ENCODE data around the gene HACD3. TPM values are rescaled to one million over a fixed set of nuclear protein-coding genes. Genes with fewer than 3 reads are reported as not detected.
"Not testable (repeated sequence)": the region's sequence is repeated elsewhere in the genome, so short reads cannot be mapped to it uniquely, and the experiment has no call there.

The HACD3 gene
- total RNA-seq, 1 experiment from 2014 or later: 133 TPM

DNA sequence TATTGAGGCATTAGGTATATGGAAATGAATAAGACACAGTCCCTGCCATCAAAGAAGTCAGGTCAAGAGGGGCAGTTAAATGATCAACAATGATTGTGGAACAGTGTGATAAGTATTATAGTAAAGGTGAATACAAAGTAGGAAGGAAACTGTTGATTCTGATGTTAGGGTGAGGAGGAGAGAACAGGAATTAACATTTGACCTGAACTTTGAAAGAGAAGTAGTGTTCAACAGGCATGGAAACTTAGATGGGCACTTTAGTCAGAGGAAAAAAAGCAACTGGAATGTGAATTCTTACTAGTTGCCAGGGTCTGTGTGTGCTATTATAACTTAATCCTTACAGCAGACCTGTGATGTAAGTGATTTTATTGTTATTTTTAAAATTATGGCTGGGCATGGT lies 17.6 kb downstream of the HACD3 start:
- no peak overlapping the region for H2BK15ac ChIP-seq (ENCODE audit: low read depth, low read length)
- peaks cover 9% of the 10 kb centered on the region for H3K79me1 ChIP-seq (ENCODE audit: insufficient read depth, low read depth, low read length, poor library complexity, severe bottlenecking)
- no peak overlapping the region for H4K8ac ChIP-seq (replicated peaks; ENCODE audit: insufficient read length, low read depth, low read length)
- DNase-seq: no peak
- TF ChIP-seq, protein P1, sequence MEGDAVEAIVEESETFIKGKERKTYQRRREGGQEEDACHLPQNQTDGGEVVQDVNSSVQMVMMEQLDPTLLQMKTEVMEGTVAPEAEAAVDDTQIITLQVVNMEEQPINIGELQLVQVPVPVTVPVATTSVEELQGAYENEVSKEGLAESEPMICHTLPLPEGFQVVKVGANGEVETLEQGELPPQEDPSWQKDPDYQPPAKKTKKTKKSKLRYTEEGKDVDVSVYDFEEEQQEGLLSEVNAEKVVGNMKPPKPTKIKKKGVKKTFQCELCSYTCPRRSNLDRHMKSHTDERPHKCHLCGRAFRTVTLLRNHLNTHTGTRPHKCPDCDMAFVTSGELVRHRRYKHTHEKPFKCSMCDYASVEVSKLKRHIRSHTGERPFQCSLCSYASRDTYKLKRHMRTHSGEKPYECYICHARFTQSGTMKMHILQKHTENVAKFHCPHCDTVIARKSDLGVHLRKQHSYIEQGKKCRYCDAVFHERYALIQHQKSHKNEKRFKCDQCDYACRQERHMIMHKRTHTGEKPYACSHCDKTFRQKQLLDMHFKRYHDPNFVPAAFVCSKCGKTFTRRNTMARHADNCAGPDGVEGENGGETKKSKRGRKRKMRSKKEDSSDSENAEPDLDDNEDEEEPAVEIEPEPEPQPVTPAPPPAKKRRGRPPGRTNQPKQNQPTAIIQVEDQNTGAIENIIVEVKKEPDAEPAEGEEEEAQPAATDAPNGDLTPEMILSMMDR (conservative IDR thresholded peaks at IDR 0.05): no peak
- H3K4ac ChIP-seq (ENCODE audit: low read depth, low read length): no peak overlapping the region
- H2AK5ac ChIP-seq (ENCODE audit: insufficient read length, low read length): no peak overlapping the region
- no peaks in the 10 kb centered on the region for H3K27me3 Mint-ChIP-seq (ENCODE audit: low read depth)
- no peak overlapping the region for H2BK5ac ChIP-seq (ENCODE audit: insufficient read length, low read length)
- no peak overlapping the region for H2BK20ac ChIP-seq (ENCODE audit: low read depth, low read length, poor library complexity, severe bottlenecking)
- H3K18ac ChIP-seq (ENCODE audit: insufficient read length, low read depth, low read length): no peak overlapping the region
- no peak overlapping the region for H2AFZ ChIP-seq (ENCODE audit: low read length)
- H3K9me3 Mint-ChIP-seq: no peaks in the 10 kb centered on the region; a peak in 1 of 5 replicates
- H3K4me3 Mint-ChIP-seq: no peak overlapping the region
- H3K4me1 ChIP-seq (ENCODE audit: insufficient read depth, low read length): peaks cover 6% of the 10 kb centered on the region; the same call in 1 of the 2 replicates
- H4K5ac ChIP-seq (ENCODE audit: insufficient read length, low read depth, low read length): no peak overlapping the region
- no peaks in the 10 kb centered on the region for H3K23me2 ChIP-seq (ENCODE audit: insufficient read length, low read depth, low read length, poor library complexity, severe bottlenecking)
- H3K36me3 Mint-ChIP-seq (ENCODE audit: insufficient read depth in 1 of 3, low read depth in 3 of 3): peaks cover 0 to 13% (median 9%) of the 10 kb centered on the region in 3 experiments; a peak in 4 of 7 replicates
- H3K23ac ChIP-seq (ENCODE audit: insufficient read length, low read depth, low read length): no peak overlapping the region
- H3K4me2 ChIP-seq (ENCODE audit: insufficient read depth, insufficient read length, low read length): no peak overlapping the region
- H4K20me1 ChIP-seq (ENCODE audit: control insufficient read depth, insufficient read depth, insufficient read length): no peaks in the 10 kb centered on the region
- H3K4me1 Mint-ChIP-seq: peaks cover 15 to 20% of the 10 kb centered on the region in 2 experiments
- H2BK12ac ChIP-seq (ENCODE audit: insufficient read length, low read depth, low read length): no peak overlapping the region
- H3K9ac ChIP-seq (ENCODE audit: extremely low read depth, insufficient read length, low read length): no peak overlapping the region
- H3K14ac ChIP-seq (ENCODE audit: insufficient read depth, low read length): no peak overlapping the region
- peaks cover 7% of the 10 kb centered on the region; the same call in 1 of the 2 replicates for H3K79me2 ChIP-seq (ENCODE audit: insufficient read depth, low read length)
- no peak overlapping the region for H3K56ac ChIP-seq (ENCODE audit: insufficient read length, low read depth, low read length)
- no peaks in the 10 kb centered on the region for H3K9me3 ChIP-seq (ENCODE audit: control insufficient read depth, low read depth, low read length)
- H3K27ac Mint-ChIP-seq: peak overlapping the region in 1 of 3 experiments; percentile 15; a peak in 1 of 7 replicates
- no peak overlapping the region for H2BK120ac ChIP-seq (ENCODE audit: low read depth, low read length, poor library complexity, severe bottlenecking)
- no peak overlapping the region for H3K27ac ChIP-seq (ENCODE audit: insufficient read length, low read depth, low read length)
- H4K91ac ChIP-seq (ENCODE audit: insufficient read length, low read depth, low read length): no peak overlapping the region
- H3T11ph ChIP-seq (ENCODE audit: low read length): no peak overlapping the region
- H3K27me3 ChIP-seq (ENCODE audit: insufficient read depth, low read length): no peaks in the 10 kb centered on the region

DNA sequence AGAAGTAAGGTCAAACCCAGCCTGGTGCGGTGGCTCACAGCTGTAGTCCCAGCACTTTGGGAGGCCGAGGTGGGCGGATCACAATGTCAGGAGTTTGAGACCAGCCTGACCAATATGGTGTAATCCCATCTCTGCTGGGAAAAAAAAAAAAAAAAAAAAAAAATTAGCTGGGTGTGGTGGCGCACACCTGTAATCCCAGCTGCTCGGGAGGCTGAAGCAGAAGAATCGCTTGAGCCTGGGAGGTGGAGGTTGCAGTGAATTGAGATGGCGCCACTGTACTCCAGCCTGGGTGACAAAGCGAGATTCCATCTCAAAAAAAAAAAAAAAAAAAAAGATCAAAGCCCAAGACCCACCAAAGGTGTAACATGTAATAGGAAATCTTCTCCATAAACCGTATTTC lies 19.0 kb downstream of the HACD3 start:
- H3K9ac ChIP-seq (ENCODE audit: extremely low read depth, insufficient read length, low read length); H3K4me1 ChIP-seq (ENCODE audit: insufficient read depth, low read length); H3K18ac ChIP-seq (ENCODE audit: insufficient read length, low read depth, low read length); H3K27me3 Mint-ChIP-seq (ENCODE audit: low read depth); H3T11ph ChIP-seq (ENCODE audit: low read length); H3K23ac ChIP-seq (ENCODE audit: insufficient read length, low read depth, low read length); DNase-seq; H3K79me2 ChIP-seq (ENCODE audit: insufficient read depth, low read length); H3K27ac ChIP-seq (ENCODE audit: insufficient read length, low read depth, low read length); H4K5ac ChIP-seq (ENCODE audit: insufficient read length, low read depth, low read length); H3K4ac ChIP-seq (ENCODE audit: low read depth, low read length); H3K56ac ChIP-seq (ENCODE audit: insufficient read length, low read depth, low read length); H2BK12ac ChIP-seq (ENCODE audit: insufficient read length, low read depth, low read length); H3K27ac Mint-ChIP-seq; H3K9me3 ChIP-seq (ENCODE audit: control insufficient read depth, low read depth, low read length); H2AFZ ChIP-seq (ENCODE audit: low read length); H3K14ac ChIP-seq (ENCODE audit: insufficient read depth, low read length); H3K23me2 ChIP-seq (ENCODE audit: insufficient read length, low read depth, low read length, poor library complexity, severe bottlenecking); H2BK20ac ChIP-seq (ENCODE audit: low read depth, low read length, poor library complexity, severe bottlenecking); H2AK5ac ChIP-seq (ENCODE audit: insufficient read length, low read length); H3K27me3 ChIP-seq (ENCODE audit: insufficient read depth, low read length); H3K4me2 ChIP-seq (ENCODE audit: insufficient read depth, insufficient read length, low read length); H4K20me1 ChIP-seq (ENCODE audit: control insufficient read depth, insufficient read depth, insufficient read length); H2BK15ac ChIP-seq (ENCODE audit: low read depth, low read length); H2BK5ac ChIP-seq (ENCODE audit: insufficient read length, low read length); H2BK120ac ChIP-seq (ENCODE audit: low read depth, low read length, poor library complexity, severe bottlenecking); H4K8ac ChIP-seq (replicated peaks; ENCODE audit: insufficient read length, low read depth, low read length); H3K9me3 Mint-ChIP-seq; H4K91ac ChIP-seq (ENCODE audit: insufficient read length, low read depth, low read length); H3K4me3 Mint-ChIP-seq: not testable (repeated sequence)
- Mint-ChIP-seq H3K4me1 (peaks cover 15 to 20% of the 10 kb centered on the region in 2 experiments), H3K36me3 (ENCODE audit: insufficient read depth in 1 of 3, low read depth in 3 of 3) (peaks cover 4 to 23% (median 23%) of the 10 kb centered on the region in 3 experiments; a peak in 5 of 7 replicates)
- no CpG with 5 or more reads among the region's 9 CpGs for WGBS (ENCODE audit: extremely low coverage, insufficient read length, low lambda C conversion rate)
- H3K79me1 ChIP-seq (ENCODE audit: insufficient read depth, low read depth, low read length, poor library complexity, severe bottlenecking): peaks cover 11% of the 10 kb centered on the region

All from H9 (cell line).